HL-60/S4 treated with phorbol 12-myristate 13-acetate at 8.2 ng/mL for 4 days and 3 days (cell line): Measurements from ENCODE around the gene MPPED2.

Experiments used
- in situ Hi-C: fragments of 300-500 bp; cut with MboI; formaldehyde crosslinking; loops from 2 replicates; pipeline ENCODE4 v1.15.0; 2022; ENCODE audit warnings: low sequenced_read_pairs

Gene MPPED2

GRCh38 chr11:30535818-30536217, 50.3 kb downstream of the MPPED2 start:
- in situ Hi-C loops: no loop called here

- in situ Hi-C loops: no loop called here
Measured at GRCh38 chr11:30533445-30533947, 52.7 kb downstream of the MPPED2 start.

GRCh38 chr11:30527566-30527965, 58.6 kb downstream of the MPPED2 start:
- in situ Hi-C loops: no loop called here

GRCh38 chr11:30526558-30526957, 59.6 kb downstream of the MPPED2 start:
- in situ Hi-C loops: no loop called here

- in situ Hi-C loops: no loop called here
Measured at GRCh38 chr11:30522536-30523243, 63.5 kb downstream of the MPPED2 start.

GRCh38 chr11:30521297-30522071, 64.7 kb downstream of the MPPED2 start:
- in situ Hi-C loops: no loop called here

- in situ Hi-C loops: no loop called here
Measured at GRCh38 chr11:30513087-30513486, 73.1 kb downstream of the MPPED2 start.

GRCh38 chr11:30511408-30511807, 74.7 kb downstream of the MPPED2 start:
- in situ Hi-C loops: no loop called here

GRCh38 chr11:30510750-30511149, 75.4 kb downstream of the MPPED2 start:
- in situ Hi-C loops: no loop called here

- in situ Hi-C loops: no loop called here
Measured at GRCh38 chr11:30509364-30509763, 76.8 kb downstream of the MPPED2 start.

- in situ Hi-C loops: no loop called here
Measured at GRCh38 chr11:30508594-30508993, 77.6 kb downstream of the MPPED2 start.

GRCh38 chr11:30505603-30506002, 80.5 kb downstream of the MPPED2 start:
- in situ Hi-C loops: no loop called here

GRCh38 chr11:30504468-30504867, 81.7 kb downstream of the MPPED2 start:
- in situ Hi-C loops: no loop called here

GRCh38 chr11:30503156-30503555, 83.0 kb downstream of the MPPED2 start:
- in situ Hi-C loops: no loop called here

GRCh38 chr11:30502305-30502704, 83.8 kb downstream of the MPPED2 start:
- in situ Hi-C loops: no loop called here

GRCh38 chr11:30501744-30502143, 84.4 kb downstream of the MPPED2 start:
- in situ Hi-C loops: no loop called here

- in situ Hi-C loops: no loop called here
Measured at GRCh38 chr11:30499940-30500339, 86.2 kb downstream of the MPPED2 start.

GRCh38 chr11:30497600-30497999, 88.6 kb downstream of the MPPED2 start:
- in situ Hi-C loops: no loop called here

GRCh38 chr11:30496935-30497334, 89.2 kb downstream of the MPPED2 start:
- in situ Hi-C loops: no loop called here

- in situ Hi-C loops: no loop called here
Measured at GRCh38 chr11:30495437-30495836, 90.7 kb downstream of the MPPED2 start.

- in situ Hi-C loops: no loop called here
Measured at GRCh38 chr11:30489511-30489910, 96.6 kb downstream of the MPPED2 start.

- in situ Hi-C loops: no loop called here
Measured at GRCh38 chr11:30489076-30489475, 97.1 kb downstream of the MPPED2 start.
